ENCODE data around the gene TJAP1.

The TJAP1 gene

GRCh38 chr6:43547222-43547621, 69.9 kb downstream of the TJAP1 start:
- no peak overlapping the region for H3K4me3 ChIP-seq (ENCODE audit: low read depth, low read length)
- TF ChIP-seq, protein P1, sequence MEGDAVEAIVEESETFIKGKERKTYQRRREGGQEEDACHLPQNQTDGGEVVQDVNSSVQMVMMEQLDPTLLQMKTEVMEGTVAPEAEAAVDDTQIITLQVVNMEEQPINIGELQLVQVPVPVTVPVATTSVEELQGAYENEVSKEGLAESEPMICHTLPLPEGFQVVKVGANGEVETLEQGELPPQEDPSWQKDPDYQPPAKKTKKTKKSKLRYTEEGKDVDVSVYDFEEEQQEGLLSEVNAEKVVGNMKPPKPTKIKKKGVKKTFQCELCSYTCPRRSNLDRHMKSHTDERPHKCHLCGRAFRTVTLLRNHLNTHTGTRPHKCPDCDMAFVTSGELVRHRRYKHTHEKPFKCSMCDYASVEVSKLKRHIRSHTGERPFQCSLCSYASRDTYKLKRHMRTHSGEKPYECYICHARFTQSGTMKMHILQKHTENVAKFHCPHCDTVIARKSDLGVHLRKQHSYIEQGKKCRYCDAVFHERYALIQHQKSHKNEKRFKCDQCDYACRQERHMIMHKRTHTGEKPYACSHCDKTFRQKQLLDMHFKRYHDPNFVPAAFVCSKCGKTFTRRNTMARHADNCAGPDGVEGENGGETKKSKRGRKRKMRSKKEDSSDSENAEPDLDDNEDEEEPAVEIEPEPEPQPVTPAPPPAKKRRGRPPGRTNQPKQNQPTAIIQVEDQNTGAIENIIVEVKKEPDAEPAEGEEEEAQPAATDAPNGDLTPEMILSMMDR (IDR thresholded peaks at IDR 0.05; ENCODE audit: insufficient read depth, low read depth, low read length, missing control alignments): no peak
- DNase-seq (ENCODE audit: low read depth): no peak
